Stimulated activated CD8-positive, alpha-beta memory T cell treated with anti-CD3 and anti-CD28 coated beads, Interleukin-7, amount 100 ng/mL, for 48 hours (primary cell): ENCODE measurements around the gene ADAM12.
"Not testable (repeated sequence)": the region's sequence is repeated elsewhere in the genome, so short reads cannot be mapped to it uniquely, and the experiment has no call there.

Source experiments
- DNase-seq, 2 donors: peaks; one replicate each; pipeline ENCODE4 v3.0.0-alpha.2; 2020; ENCODE audit warnings: low read depth in 1 of 2; ENCODE audit errors: extremely low read depth in 1 of 2

The ADAM12 gene

GRCh38 chr10:126066456-126066855, 321.8 kb downstream of the ADAM12 start:
- DNase-seq = no peak

- DNase-seq = no peak
Measured at GRCh38 chr10:126065751-126066377, 322.4 kb downstream of the ADAM12 start.

- DNase-seq = no peak
Measured at GRCh38 chr10:126064512-126064911, 323.8 kb downstream of the ADAM12 start.

- no peak for DNase-seq
Measured at GRCh38 chr10:126063353-126063791, 324.9 kb downstream of the ADAM12 start.

- DNase-seq = no peak
Measured at GRCh38 chr10:126062131-126063032, 325.9 kb downstream of the ADAM12 start.

GRCh38 chr10:126061526-126061925, 326.8 kb downstream of the ADAM12 start:
- no peak for DNase-seq

- DNase-seq = no peak
Measured at GRCh38 chr10:126060261-126060931, 327.9 kb downstream of the ADAM12 start.

GRCh38 chr10:126059076-126059826, 329.0 kb downstream of the ADAM12 start:
- DNase-seq = no peak

- DNase-seq = no peak
Measured at GRCh38 chr10:126058507-126058906, 329.8 kb downstream of the ADAM12 start.

GRCh38 chr10:126058104-126058503, 330.2 kb downstream of the ADAM12 start:
- no peak for DNase-seq

GRCh38 chr10:126057494-126057893, 330.8 kb downstream of the ADAM12 start:
- no peak for DNase-seq

- DNase-seq = no peak
Measured at GRCh38 chr10:126054191-126054590, 334.1 kb downstream of the ADAM12 start.

GRCh38 chr10:126052171-126052570, 336.1 kb downstream of the ADAM12 start:
- DNase-seq = no peak

GRCh38 chr10:126049759-126050700, 338.2 kb downstream of the ADAM12 start:
- no peak for DNase-seq

GRCh38 chr10:126047749-126048148, 340.5 kb downstream of the ADAM12 start:
- not testable (repeated sequence) for DNase-seq

- DNase-seq = no peak
Measured at GRCh38 chr10:126046831-126047230, 341.4 kb downstream of the ADAM12 start.

GRCh38 chr10:126045861-126046260, 342.4 kb downstream of the ADAM12 start:
- DNase-seq = no peak

GRCh38 chr10:126043389-126043788, 344.9 kb downstream of the ADAM12 start:
- no peak for DNase-seq

GRCh38 chr10:126042906-126043305, 345.4 kb downstream of the ADAM12 start:
- DNase-seq = no peak

- DNase-seq = no peak
Measured at GRCh38 chr10:126042354-126042753, 345.9 kb downstream of the ADAM12 start.
